HepG2 (cell line): Measurements from ENCODE around the gene LSMEM2. TPM values are rescaled to one million over a fixed set of nuclear protein-coding genes. Genes with fewer than 3 reads are reported as not detected.

ENCODE experiments used
- CHD4 ChIP-seq: fragments of 200-600 bp; sonication (generic); IDR thresholded peaks from 2 replicates; pipeline ENCODE4 v1.7.0; 2017; ENCODE audit warnings: mild to moderate bottlenecking, low read length, borderline replicate concordance
- CTCF ChIP-seq: sonication (generic); formaldehyde crosslinking; IDR thresholded peaks from 2 replicates; pipeline ENCODE4 v1.5.0; 2020; ENCODE audit warnings: mild to moderate bottlenecking, missing genetic modification reagents, moderate library complexity
- HIC2 ChIP-seq: sonication (generic); formaldehyde crosslinking; IDR thresholded peaks from 2 replicates; pipeline ENCODE4 v1.9.0; 2022; ENCODE audit warnings: low read depth, missing genetic modification reagents
- HMG20B ChIP-seq: conservative IDR thresholded peaks from 2 replicates; pipeline ENCODE4 v1.6.1; 2016; ENCODE audit warnings: missing genetic modification reagents, missing compliant biosample characterization
- TCF7 ChIP-seq: sonication (generic); IDR thresholded peaks from 2 replicates; pipeline ENCODE4 v1.6.1; 2016; ENCODE audit warnings: antibody characterized with exemption, low read depth
- ZFX ChIP-seq: sonication (generic); formaldehyde crosslinking; IDR thresholded peaks from 2 replicates; pipeline ENCODE4 v1.4.0; 2020; ENCODE audit warnings: mild to moderate bottlenecking, low read depth, missing genetic modification reagents, moderate library complexity
- ZNF24 ChIP-seq: fragments of 450-650 bp; IDR thresholded peaks from 2 replicates; pipeline ENCODE4 v1.6.1; 2017; ENCODE audit warnings: antibody characterized with exemption, mild to moderate bottlenecking
- ZSCAN22 ChIP-seq: sonication (generic); formaldehyde crosslinking; IDR thresholded peaks from 2 replicates; pipeline ENCODE4 v1.4.0; 2020; ENCODE audit warnings: mild to moderate bottlenecking, missing genetic modification reagents
- polyA plus RNA-seq, 8 experiments: library from polyadenylated mRNA; depleted of rRNA in 3 of 8; stranded (reverse) in 7 of 8; unstranded in 1 of 8; fragments of >200 nt; fragmentation: Illumina TruSeq in 4 of 8; extraction: Trizol in 4 of 8; gene quantifications; 2 replicates each; pipeline versions ENCODE4 v1.2.1 to v1.2.3, GENCODE V29; 2011 to 2016; ENCODE audit warnings: low read depth in 4 of 8, missing spikeins in 1 of 8, mixed read lengths in 1 of 8; ENCODE audit not compliant: insufficient read depth in 1 of 8
- total RNA-seq, 5 experiments: library from RNA; depleted of rRNA; stranded (reverse); fragments of >200 nt; fragmentation: Illumina TruSeq; extraction: Trizol; gene quantifications; 2 replicates each; pipeline ENCODE4 v1.2.3, GENCODE V29; 2016; ENCODE audit warnings: low read depth in 1 of 5
- TF ChIP-seq, protein P1 (sequence below): sonication (generic); formaldehyde crosslinking; IDR thresholded peaks from 2 replicates; pipeline ENCODE4 v1.4.0; 2020; ENCODE audit warnings: missing genetic modification reagents

Gene LSMEM2
- total and polyA plus RNA-seq, 2 of the 13 experiments (the other 11 are each of a cell fraction or from before 2014, with no cell fraction given) = 0.07 to 0.41 TPM

- TF ChIP-seq TCF7 (no peak), ZNF24 (no peak), ZSCAN22 (CRISPR knock-in tag) (no peak), CTCF (CRISPR knock-in tag) (peak; percentile 82), CHD4 (no peak), HIC2 (CRISPR knock-in tag) (no peak), HMG20B (no peak), ZFX (CRISPR knock-in tag) (peak; percentile 13; the same call in 1 of the 2 replicates)
- TF ChIP-seq, protein P1, sequence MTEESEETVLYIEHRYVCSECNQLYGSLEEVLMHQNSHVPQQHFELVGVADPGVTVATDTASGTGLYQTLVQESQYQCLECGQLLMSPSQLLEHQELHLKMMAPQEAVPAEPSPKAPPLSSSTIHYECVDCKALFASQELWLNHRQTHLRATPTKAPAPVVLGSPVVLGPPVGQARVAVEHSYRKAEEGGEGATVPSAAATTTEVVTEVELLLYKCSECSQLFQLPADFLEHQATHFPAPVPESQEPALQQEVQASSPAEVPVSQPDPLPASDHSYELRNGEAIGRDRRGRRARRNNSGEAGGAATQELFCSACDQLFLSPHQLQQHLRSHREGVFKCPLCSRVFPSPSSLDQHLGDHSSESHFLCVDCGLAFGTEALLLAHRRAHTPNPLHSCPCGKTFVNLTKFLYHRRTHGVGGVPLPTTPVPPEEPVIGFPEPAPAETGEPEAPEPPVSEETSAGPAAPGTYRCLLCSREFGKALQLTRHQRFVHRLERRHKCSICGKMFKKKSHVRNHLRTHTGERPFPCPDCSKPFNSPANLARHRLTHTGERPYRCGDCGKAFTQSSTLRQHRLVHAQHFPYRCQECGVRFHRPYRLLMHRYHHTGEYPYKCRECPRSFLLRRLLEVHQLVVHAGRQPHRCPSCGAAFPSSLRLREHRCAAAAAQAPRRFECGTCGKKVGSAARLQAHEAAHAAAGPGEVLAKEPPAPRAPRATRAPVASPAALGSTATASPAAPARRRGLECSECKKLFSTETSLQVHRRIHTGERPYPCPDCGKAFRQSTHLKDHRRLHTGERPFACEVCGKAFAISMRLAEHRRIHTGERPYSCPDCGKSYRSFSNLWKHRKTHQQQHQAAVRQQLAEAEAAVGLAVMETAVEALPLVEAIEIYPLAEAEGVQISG = peak; percentile 87
- TF ChIP-seq, all 625 proteins: peak for 7
Observed at GRCh38 chr3:50256978-50257890, 21.7 kb upstream of the LSMEM2 start (continued).
